Effector CD8-positive, alpha-beta T cell (primary cell): ENCODE data around the gene SLC8A1.

ENCODE experiments used
- DNase-seq: peaks from one replicate; lab custom pipeline; 2025; lab: John Stamatoyannopoulos, UW

The SLC8A1 gene

DNA sequence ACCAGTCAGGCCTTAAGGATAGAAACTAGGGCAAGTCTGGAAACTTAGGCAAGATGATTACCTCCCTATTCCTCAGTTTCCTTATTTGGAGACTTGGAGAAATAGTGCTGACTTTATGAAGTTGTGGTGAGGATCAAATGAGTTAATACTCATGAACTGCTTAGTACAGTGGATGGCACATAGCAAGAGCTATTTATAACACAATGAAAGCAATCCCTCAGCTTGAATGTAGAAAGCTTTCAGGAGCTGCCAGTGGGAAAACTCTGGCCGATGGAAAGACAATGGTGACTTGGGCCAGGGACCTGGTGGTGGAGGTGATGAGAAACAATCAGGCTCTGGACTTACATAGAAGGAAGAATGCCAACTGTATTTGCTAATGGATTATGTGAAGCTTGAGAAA, 403.4 kb downstream of the SLC8A1 start:
- no peak for DNase-seq

DNA sequence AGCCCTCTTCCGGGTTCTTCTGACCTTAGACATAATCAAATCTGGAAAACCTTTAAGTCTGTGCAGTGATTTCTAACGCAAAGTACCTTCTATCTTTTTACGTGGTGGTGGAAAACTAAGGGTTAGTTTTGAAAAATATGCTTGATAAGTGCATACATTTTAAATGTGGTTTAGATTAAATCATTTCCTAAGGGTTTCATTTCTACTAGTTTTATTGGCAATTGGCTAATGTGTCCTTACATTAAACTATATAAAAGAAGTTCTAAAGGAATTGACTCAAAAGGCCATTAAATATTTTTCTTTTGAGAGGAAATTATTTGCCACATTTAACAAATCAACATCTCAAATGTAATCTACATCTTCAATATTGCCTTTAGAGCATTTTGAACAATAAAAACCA, 404.5 kb downstream of the SLC8A1 start:
- no peak for DNase-seq
